ENCODE measurements around the gene MDFI.

Gene MDFI

GRCh38 chr6:41679696-41680095 is 41.4 kb downstream of the MDFI start (continued):
- TF ChIP-seq PATZ1 (CRISPR knock-in tag; IDR thresholded peaks at IDR 0.05; ENCODE audit: borderline replicate concordance), result no peak
- no peak for TF ChIP-seq OSR1 (CRISPR knock-in tag; IDR thresholded peaks at IDR 0.05)
- no peak for TF ChIP-seq TOX (CRISPR knock-in tag; IDR thresholded peaks at IDR 0.05; ENCODE audit: borderline replicate concordance)
- no peak for TF ChIP-seq ZFP30 (CRISPR knock-in tag; IDR thresholded peaks at IDR 0.05)
- no peak for TF ChIP-seq CSDC2 (CRISPR knock-in tag; IDR thresholded peaks at IDR 0.05)
- no peak for TF ChIP-seq PPARA (CRISPR knock-in tag; IDR thresholded peaks at IDR 0.05; ENCODE audit: borderline replicate concordance)
- no peak for TF ChIP-seq ZNF70 (CRISPR knock-in tag; IDR thresholded peaks at IDR 0.05)

GRCh38 chr6:41680182-41680965 is 42.1 kb downstream of the MDFI start:
- ATAC-seq, result no peak
- TF ChIP-seq ESRRG (CRISPR knock-in tag; IDR thresholded peaks at IDR 0.05) (no peak), ZNF70 (CRISPR knock-in tag; IDR thresholded peaks at IDR 0.05) (no peak), TSHZ2 (CRISPR knock-in tag; IDR thresholded peaks at IDR 0.05) (no peak), ZNF8 (CRISPR knock-in tag; IDR thresholded peaks at IDR 0.05) (no peak), PPARA (CRISPR knock-in tag; IDR thresholded peaks at IDR 0.05; ENCODE audit: borderline replicate concordance) (no peak), ZFP30 (CRISPR knock-in tag; IDR thresholded peaks at IDR 0.05) (no peak), RARB (CRISPR knock-in tag; IDR thresholded peaks at IDR 0.05) (no peak), SNAI2 (CRISPR knock-in tag; IDR thresholded peaks at IDR 0.05) (no peak), ZNF565 (CRISPR knock-in tag; conservative IDR thresholded peaks at IDR 0.05; ENCODE audit: low read depth) (no peak)

GRCh38 chr6:41682056-41682477 is 43.8 kb downstream of the MDFI start:
- no peak for TF ChIP-seq CSRNP3 (CRISPR knock-in tag; IDR thresholded peaks at IDR 0.05)
- TF ChIP-seq ZC3H10 (CRISPR knock-in tag; IDR thresholded peaks at IDR 0.05), result no peak
- no peak for TF ChIP-seq ZNF8 (CRISPR knock-in tag; IDR thresholded peaks at IDR 0.05)
- no peak for TF ChIP-seq ZNF565 (CRISPR knock-in tag; conservative IDR thresholded peaks at IDR 0.05; ENCODE audit: low read depth)
- TF ChIP-seq POU6F1 (CRISPR knock-in tag; IDR thresholded peaks at IDR 0.05; ENCODE audit: borderline replicate concordance, low read depth), result no peak
- ATAC-seq, result peak; percentile 94

- ATAC-seq, result peak; percentile 6; the same call in 2 of the 3 replicates
- no peak for TF ChIP-seq TSHZ2 (CRISPR knock-in tag; IDR thresholded peaks at IDR 0.05)
- no peak for TF ChIP-seq GLIS3 (CRISPR knock-in tag; IDR thresholded peaks at IDR 0.05)
- no peak for TF ChIP-seq ZC3H10 (CRISPR knock-in tag; IDR thresholded peaks at IDR 0.05)
- TF ChIP-seq ZFP30 (CRISPR knock-in tag; IDR thresholded peaks at IDR 0.05), result no peak
- TF ChIP-seq ESRRG (CRISPR knock-in tag; IDR thresholded peaks at IDR 0.05), result no peak
- TF ChIP-seq PPARA (CRISPR knock-in tag; IDR thresholded peaks at IDR 0.05; ENCODE audit: borderline replicate concordance), result no peak
- no peak for TF ChIP-seq TCF4 (CRISPR knock-in tag; IDR thresholded peaks at IDR 0.05; ENCODE audit: borderline replicate concordance)
- TF ChIP-seq ZNF565 (CRISPR knock-in tag; conservative IDR thresholded peaks at IDR 0.05; ENCODE audit: low read depth), result no peak
- no peak for TF ChIP-seq CSDC2 (CRISPR knock-in tag; IDR thresholded peaks at IDR 0.05)
- no peak for TF ChIP-seq TOX (CRISPR knock-in tag; IDR thresholded peaks at IDR 0.05; ENCODE audit: borderline replicate concordance)
- no peak for TF ChIP-seq SNAI2 (CRISPR knock-in tag; IDR thresholded peaks at IDR 0.05)
- TF ChIP-seq ZNF70 (CRISPR knock-in tag; IDR thresholded peaks at IDR 0.05), result no peak
- no peak for TF ChIP-seq ISL1 (CRISPR knock-in tag; IDR thresholded peaks at IDR 0.05)
Observed at GRCh38 chr6:41682497-41683272, 44.4 kb downstream of the MDFI start.
